ENCODE measurements around the gene TIE1.

Gene TIE1

GRCh38 chr1:43372172-43372571 is 71.4 kb downstream of the TIE1 start:
- TF ChIP-seq TAF1 (IDR thresholded peaks at IDR 0.05; ENCODE audit: borderline replicate concordance, insufficient read depth, low read length), result no peak
- no peak for TF ChIP-seq FOXP2 (optimal IDR thresholded peaks at IDR 0.05; ENCODE audit: borderline replicate concordance, extremely low read depth, extremely low read length, insufficient read depth)
- TF ChIP-seq REST (IDR thresholded peaks at IDR 0.05; ENCODE audit: insufficient read depth in 1 of 2, low read depth in 2 of 2, low read length in 2 of 2), result no peak

Measured in PFSK-1 (cell line).